GM18951 (cell line): ENCODE measurements around the gene RPH3AL.
"Not testable (repeated sequence)": the region's sequence is repeated elsewhere in the genome, so short reads cannot be mapped to it uniquely, and the experiment has no call there.

Experiments used
- POLR2A ChIP-seq: IDR thresholded peaks from 4 replicates; pipeline ENCODE4 v1.6.1; 2011; ENCODE audit warnings: mild to moderate bottlenecking; ENCODE audit not compliant: insufficient read length, insufficient read depth; ENCODE audit errors: extremely low read depth
- in situ Hi-C: fragments of 300-500 bp; cut with MboI; formaldehyde crosslinking; loops from one replicate; pipeline ENCODE4 v1.12.0; 2022; ENCODE audit warnings: low sequenced_read_pairs, mixed read lengths, inconsistent platforms; ENCODE audit not compliant: unreplicated experiment

RPH3AL gene

GRCh38 chr17:230395-230770 is 122.2 kb downstream of the RPH3AL start:
- in situ Hi-C loops, result no loop called here
- TF ChIP-seq POLR2A, result no peak

GRCh38 chr17:229709-230394 is 122.8 kb downstream of the RPH3AL start:
- in situ Hi-C loops, result no loop called here
- TF ChIP-seq POLR2A, result no peak

- no peak for TF ChIP-seq POLR2A
- in situ Hi-C loops, result no loop called here
These were observed 123.5 kb downstream of the RPH3AL start for GRCh38 chr17:228951-229708.

- no peak for TF ChIP-seq POLR2A
- in situ Hi-C loops, result no loop called here
These were observed 124.5 kb downstream of the RPH3AL start for GRCh38 chr17:227946-228615.

GRCh38 chr17:227078-227945 is 125.3 kb downstream of the RPH3AL start:
- in situ Hi-C loops, result no loop called here
- TF ChIP-seq POLR2A, result no peak

- TF ChIP-seq POLR2A, result no peak
- in situ Hi-C loops, result no loop called here
These were observed 126.2 kb downstream of the RPH3AL start for GRCh38 chr17:226108-227077.

GRCh38 chr17:225551-225950 is 127.1 kb downstream of the RPH3AL start:
- in situ Hi-C loops, result no loop called here

GRCh38 chr17:224576-224975 is 128.0 kb downstream of the RPH3AL start:
- in situ Hi-C loops, result not testable (repeated sequence)

More at GRCh38 chr17:225551-225950, 127.1 kb downstream of the RPH3AL start:
- TF ChIP-seq POLR2A, result no peak

- TF ChIP-seq POLR2A, result no peak
- in situ Hi-C loops, result no loop called here
These were observed 128.7 kb downstream of the RPH3AL start for GRCh38 chr17:223723-224471.

GRCh38 chr17:222172-222571 is 130.4 kb downstream of the RPH3AL start:
- in situ Hi-C loops, result no loop called here
- no peak for TF ChIP-seq POLR2A

GRCh38 chr17:219696-220095 is 132.9 kb downstream of the RPH3AL start:
- TF ChIP-seq POLR2A, result no peak
- in situ Hi-C loops, result no loop called here
